HG03103 (cell line): ENCODE measurements around the gene TMEM120B.

Source experiments
- ATAC-seq: cut with Tn5 transposase; IDR thresholded peaks from one replicate; pipeline ENCODE4 v1.9.1; 2021; ENCODE audit warnings: low read depth; ENCODE audit not compliant: unreplicated experiment

The TMEM120B gene

GRCh38 chr12:121800694-121801594 lies 88.4 kb downstream of the TMEM120B start:
- no peak for ATAC-seq

GRCh38 chr12:121801595-121802484 lies 89.3 kb downstream of the TMEM120B start:
- no peak for ATAC-seq

GRCh38 chr12:121802485-121802842 lies 89.9 kb downstream of the TMEM120B start:
- no peak for ATAC-seq

- ATAC-seq = peak; percentile 27
Observed at GRCh38 chr12:121802843-121803698, 90.5 kb downstream of the TMEM120B start.

- no peak for ATAC-seq
Observed at GRCh38 chr12:121803861-121804416, 91.4 kb downstream of the TMEM120B start, which contains the start of gene SETD1B. TSS of gene SETD1B (plus strand) at chr12:121804009. CDS start at chr12:121804738, 729 bp downstream.

GRCh38 chr12:121804417-121805111 lies 92.0 kb downstream of the TMEM120B start:
- no peak for ATAC-seq

- ATAC-seq = no peak
Observed at GRCh38 chr12:121805171-121806008, 92.8 kb downstream of the TMEM120B start.

GRCh38 chr12:121806009-121806545 lies 93.5 kb downstream of the TMEM120B start:
- ATAC-seq = no peak

GRCh38 chr12:121806546-121807423 lies 94.2 kb downstream of the TMEM120B start:
- ATAC-seq = no peak

- no peak for ATAC-seq
Observed at GRCh38 chr12:121807642-121808347, 95.2 kb downstream of the TMEM120B start.

GRCh38 chr12:121808623-121809022 lies 96.1 kb downstream of the TMEM120B start:
- no peak for ATAC-seq

GRCh38 chr12:121809712-121810116 lies 97.2 kb downstream of the TMEM120B start:
- no peak for ATAC-seq

- no peak for ATAC-seq
Observed at GRCh38 chr12:121810234-121810817, 97.8 kb downstream of the TMEM120B start.

GRCh38 chr12:121810833-121811433 lies 98.4 kb downstream of the TMEM120B start:
- no peak for ATAC-seq

- ATAC-seq = no peak
Observed at GRCh38 chr12:121811434-121812319, 99.1 kb downstream of the TMEM120B start.
